C1 segment of cervical spinal cord (tissue), 14 donors: ENCODE measurements around the gene GID4.
A peak's percentile ranks its signal among the peaks of the same experiment; 100 is the strongest.

Experiments used
- DNase-seq, 14 donors: peaks; one replicate each; lab custom pipeline; 2025; lab: John Stamatoyannopoulos, UW

GID4 gene

GRCh38 chr17:18016426-18016825, 22.8 kb upstream of the GID4 start:
- DNase-seq, result no peak

GRCh38 chr17:18017958-18018357, 21.2 kb upstream of the GID4 start:
- DNase-seq, result no peak

- no peak for DNase-seq
Observed at GRCh38 chr17:18018411-18018921, 20.7 kb upstream of the GID4 start.

GRCh38 chr17:18019838-18020154, 19.4 kb upstream of the GID4 start:
- DNase-seq, result no peak

- DNase-seq, result no peak
Observed at GRCh38 chr17:18020971-18021370, 18.2 kb upstream of the GID4 start.

GRCh38 chr17:18021372-18021771, 17.8 kb upstream of the GID4 start:
- no peak for DNase-seq

GRCh38 chr17:18025241-18025944, 13.8 kb upstream of the GID4 start:
- DNase-seq, result peak in 2 of 14 donors; percentile 28 to 29

- DNase-seq, result peak in 7 of 14 donors; percentile 18 to 39 (median 32)
Observed at GRCh38 chr17:18025945-18026776, 13.0 kb upstream of the GID4 start.

- no peak for DNase-seq
Observed at GRCh38 chr17:18027280-18027679, 11.9 kb upstream of the GID4 start.

GRCh38 chr17:18028114-18028951, 10.9 kb upstream of the GID4 start:
- no peak for DNase-seq

- DNase-seq, result no peak
Observed at GRCh38 chr17:18028952-18029540, 10.2 kb upstream of the GID4 start.

GRCh38 chr17:18031955-18032354, 7.3 kb upstream of the GID4 start:
- no peak for DNase-seq

GRCh38 chr17:18033442-18034099, 5.6 kb upstream of the GID4 start:
- peak in 4 of 14 donors; percentile 9 to 67 (median 12) for DNase-seq

- no peak for DNase-seq
Observed at GRCh38 chr17:18035704-18036103, 3.5 kb upstream of the GID4 start.

- no peak for DNase-seq
Observed at GRCh38 chr17:18037486-18037885, 1.7 kb upstream of the GID4 start.

- no peak for DNase-seq
Observed at GRCh38 chr17:18038149-18038850, 908 bp upstream of the GID4 start.

GRCh38 chr17:18039535-18040260, 490 bp downstream of the GID4 start:
- DNase-seq, result peak in 1 of 14 donors; percentile 40

- no peak for DNase-seq
Observed at GRCh38 chr17:18040261-18040858, 1.2 kb downstream of the GID4 start.

GRCh38 chr17:18041776-18042175, 2.6 kb downstream of the GID4 start:
- no peak for DNase-seq
